Right lobe of liver (tissue), 4 donors: ENCODE results near the gene PURA.

Experiments used
- CTCF ChIP-seq, 4 donors: fragments of 200-600 bp in 3 of 4; fragments of 450-650 bp in 1 of 4; IDR thresholded peaks; one replicate each; pipeline versions ENCODE4 v1.5.1 to v1.8.0; 2016 to 2022; ENCODE audit warnings: antibody characterized with exemption in 4 of 4, mild to moderate bottlenecking in 2 of 4
- POLR2A ChIP-seq: fragments of 450-650 bp; IDR thresholded peaks from one replicate; pipeline ENCODE4 v1.6.1; 2017; ENCODE audit warnings: antibody characterized with exemption, mild to moderate bottlenecking
- donor health status: DM: no; HTN: no; CAD: no.
- donor health status: DM: no; HTN: no; CAD: no.
- donor health status: DM: no; HTN: yes; CAD: no.

- TF ChIP-seq CTCF (IDR thresholded peaks at IDR 0.05) (no peak), POLR2A (no peak)
Measured at GRCh38 chr5:140106101-140106500, 7.8 kb upstream of the PURA start.
